UCSD-AML1 (cell line): ENCODE measurements around the gene MORC3.
"Not testable (repeated sequence)": the region's sequence is repeated elsewhere in the genome, so short reads cannot be mapped to it uniquely, and the experiment has no call there.

Experiments
- DNase-seq: peaks from one replicate; lab custom pipeline; 2025; ENCODE audit not compliant: unreplicated experiment; lab: John Stamatoyannopoulos, UW

The MORC3 gene

GRCh38 chr21:36319767-36320420 lies at the start of gene MORC3:
Gene MORC3 (plus strand): TSS chr21:36320197. CDS start chr21:36320265, 68 bp downstream.
- DNase-seq, result peak; percentile 99

- not testable (repeated sequence) for DNase-seq
Observed at GRCh38 chr21:36270786-36271695, 49.0 kb upstream of the MORC3 start.

- no peak for DNase-seq
Observed at GRCh38 chr21:36274128-36274527, 45.9 kb upstream of the MORC3 start.

- no peak for DNase-seq
Observed at GRCh38 chr21:36282568-36283230, 37.3 kb upstream of the MORC3 start.

- DNase-seq, result not testable (repeated sequence)
Observed at GRCh38 chr21:36283231-36283622, 36.8 kb upstream of the MORC3 start.

GRCh38 chr21:36288651-36289243 lies 31.2 kb upstream of the MORC3 start:
- DNase-seq, result no peak

- DNase-seq, result no peak
Observed at GRCh38 chr21:36291509-36291908, 28.5 kb upstream of the MORC3 start.

GRCh38 chr21:36297406-36297937 lies 22.5 kb upstream of the MORC3 start:
- DNase-seq, result no peak

- DNase-seq, result peak; percentile 28
Observed at GRCh38 chr21:36297938-36298572, 21.9 kb upstream of the MORC3 start.

GRCh38 chr21:36306872-36307534 lies 13.0 kb upstream of the MORC3 start:
- DNase-seq, result no peak

- DNase-seq, result no peak
Observed at GRCh38 chr21:36310016-36310415, 10.0 kb upstream of the MORC3 start.

GRCh38 chr21:36313446-36313845 lies 6.6 kb upstream of the MORC3 start:
- DNase-seq, result not testable (repeated sequence)

GRCh38 chr21:36316045-36316444 lies 4.0 kb upstream of the MORC3 start:
- DNase-seq, result not testable (repeated sequence)

GRCh38 chr21:36316872-36317484 lies 3.0 kb upstream of the MORC3 start:
- no peak for DNase-seq

- DNase-seq, result not testable (repeated sequence)
Observed at GRCh38 chr21:36319406-36319766, 611 bp upstream of the MORC3 start.

- DNase-seq, result peak; percentile 82
Observed at GRCh38 chr21:36320421-36321324, 676 bp downstream of the MORC3 start.

GRCh38 chr21:36321325-36322082 lies 1.5 kb downstream of the MORC3 start:
- DNase-seq, result peak; percentile 30

GRCh38 chr21:36322083-36322424 lies 2.1 kb downstream of the MORC3 start:
- no peak for DNase-seq
